Dermis blood vessel endothelial cell (primary cell): Measurements from ENCODE around the gene PLXDC2. TPM values are rescaled to one million over a fixed set of nuclear protein-coding genes. Genes with fewer than 3 reads are reported as not detected.

Experiments used
- DNase-seq: peaks from one replicate; pipeline ENCODE4 v3.0.0; 2010
- total RNA-seq: library from RNA; depleted of rRNA; stranded (reverse); fragments of >200 nt; gene quantifications from 2 replicates; pipeline ENCODE4 v1.2.3, GENCODE V29; 2014

The PLXDC2 gene
- total RNA-seq, 1 donor from 2014 or later, result 2.7 TPM

- no peak for DNase-seq
These were observed 130.0 kb downstream of the PLXDC2 start for GRCh38 chr10:19946245-19946644.

DNA sequence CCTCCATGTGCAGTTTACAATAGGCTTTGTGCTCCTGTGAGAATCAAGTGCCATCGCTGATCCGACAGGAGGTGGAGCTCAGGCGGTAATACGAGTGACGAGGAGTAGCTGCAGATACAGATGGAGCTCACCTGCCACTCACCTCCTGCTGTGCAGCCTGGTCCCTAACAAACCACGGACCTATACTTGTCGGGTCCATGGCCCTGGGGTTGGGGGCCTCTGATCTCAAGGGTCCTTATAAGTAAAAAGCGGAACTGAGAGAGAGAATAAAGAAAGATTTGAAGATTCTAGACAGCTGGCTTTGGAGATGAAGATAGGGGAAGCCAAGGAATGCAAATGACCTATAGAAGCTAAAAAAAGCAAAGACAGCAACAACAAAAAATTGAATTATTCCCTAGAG lies 130.6 kb downstream of the PLXDC2 start:
- DNase-seq, result no peak

GRCh38 chr10:19947215-19947614 lies 131.0 kb downstream of the PLXDC2 start:
- no peak for DNase-seq

DNA sequence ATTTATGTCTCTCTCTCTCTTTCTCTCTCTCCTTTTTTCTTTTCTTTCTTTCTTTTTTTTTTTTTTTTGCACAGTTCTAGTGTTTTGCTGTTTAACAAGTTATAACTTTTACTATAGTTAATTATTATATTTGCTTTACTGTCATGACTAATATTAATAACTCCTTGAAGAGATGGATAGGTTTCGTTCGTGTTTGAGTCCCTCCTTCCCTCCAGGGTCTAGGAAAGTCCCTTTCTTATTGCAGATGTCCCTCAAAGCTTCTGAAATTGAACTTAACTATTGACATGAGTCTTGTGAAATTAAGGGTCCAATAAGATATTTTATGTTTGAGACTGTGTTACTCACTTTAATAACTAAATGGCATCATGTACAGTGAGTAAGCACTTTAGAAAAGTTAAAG lies 131.4 kb downstream of the PLXDC2 start:
- no peak for DNase-seq

- DNase-seq, result no peak
These were observed 136.2 kb downstream of the PLXDC2 start for GRCh38 chr10:19952224-19953010.

DNA sequence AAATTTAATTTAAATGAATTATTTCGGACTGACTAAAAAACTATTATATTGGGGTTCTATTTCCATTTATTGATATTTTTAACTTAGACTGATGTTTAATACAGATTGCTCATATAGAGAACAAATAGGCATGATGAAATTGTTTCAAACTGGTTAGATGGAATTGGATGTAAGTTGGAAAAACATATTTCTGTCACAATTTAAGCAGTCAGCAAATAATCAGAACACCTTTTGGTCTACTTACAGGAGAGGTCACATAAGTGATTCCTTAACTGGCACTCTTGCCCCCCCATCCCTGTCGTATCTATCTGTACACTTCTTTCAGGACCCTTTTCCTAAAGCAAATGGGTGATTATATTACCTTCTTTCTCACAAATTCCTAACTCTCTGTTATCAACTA lies 138.4 kb downstream of the PLXDC2 start:
- DNase-seq, result no peak

- no peak for DNase-seq
These were observed 140.3 kb downstream of the PLXDC2 start for GRCh38 chr10:19956516-19957032.

DNA sequence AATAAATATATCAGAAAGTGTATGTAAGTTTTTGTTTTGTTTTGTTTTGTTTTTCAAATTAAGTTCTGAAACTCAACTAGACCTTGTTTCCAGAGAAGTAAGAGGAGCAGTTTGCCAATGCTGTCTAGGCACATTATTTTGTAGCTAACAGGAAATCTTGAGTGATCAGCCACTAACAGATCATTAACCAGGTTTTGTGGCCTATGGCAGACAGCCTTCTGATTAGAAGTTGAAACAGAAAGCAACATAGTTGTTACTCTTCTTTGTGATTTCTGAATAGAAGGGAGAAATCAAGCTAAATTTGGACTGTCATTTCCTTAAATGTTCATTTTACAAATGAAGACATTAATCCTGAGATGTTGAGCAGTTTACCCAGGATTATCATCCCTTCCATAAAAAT lies 142.6 kb downstream of the PLXDC2 start:
- no peak for DNase-seq

DNA sequence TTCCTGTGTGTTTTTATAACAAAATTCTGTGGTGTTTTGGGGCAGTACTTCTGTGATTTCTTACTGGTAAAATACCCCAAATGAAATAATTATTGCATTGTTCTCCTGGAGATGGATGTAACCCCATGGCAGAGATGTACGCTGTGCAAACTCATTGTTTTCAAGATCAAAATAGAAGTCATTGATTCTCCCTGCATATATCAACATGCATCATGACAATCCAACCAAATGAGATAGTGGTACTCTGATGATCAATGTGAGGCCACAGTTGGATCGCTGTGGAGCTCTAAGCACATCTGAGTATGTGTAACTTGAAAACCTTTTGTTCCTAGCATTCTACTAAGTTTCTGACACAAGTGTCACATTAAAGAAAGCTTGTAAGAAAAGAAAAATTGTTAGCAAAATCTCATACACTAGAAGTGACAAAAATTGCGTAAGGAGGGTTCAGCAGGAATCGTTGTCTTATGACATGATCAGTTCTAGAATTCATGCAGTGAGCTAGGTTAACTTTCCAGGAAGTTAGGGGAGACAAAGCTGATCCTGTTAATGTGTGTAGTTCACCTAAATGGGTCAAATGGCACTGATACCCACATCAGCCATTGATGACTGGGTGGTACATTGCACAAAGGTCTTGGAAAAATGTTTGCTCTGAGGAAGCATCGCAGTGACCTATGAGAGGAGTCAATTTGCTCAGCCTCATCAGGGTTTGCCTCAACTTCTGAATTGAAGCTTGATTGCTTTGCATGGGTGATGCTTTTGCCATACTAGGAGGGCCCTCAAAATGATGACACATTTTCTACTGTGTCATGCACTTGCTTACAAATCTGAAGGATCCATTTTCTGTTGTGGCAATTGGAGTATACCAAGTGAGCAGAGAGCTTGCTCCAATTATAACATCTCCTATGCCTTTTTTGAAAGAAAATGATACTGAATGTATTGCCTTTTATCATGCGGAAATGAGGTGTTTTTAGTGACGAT lies 145.1 kb downstream of the PLXDC2 start:
- no peak for DNase-seq

DNA sequence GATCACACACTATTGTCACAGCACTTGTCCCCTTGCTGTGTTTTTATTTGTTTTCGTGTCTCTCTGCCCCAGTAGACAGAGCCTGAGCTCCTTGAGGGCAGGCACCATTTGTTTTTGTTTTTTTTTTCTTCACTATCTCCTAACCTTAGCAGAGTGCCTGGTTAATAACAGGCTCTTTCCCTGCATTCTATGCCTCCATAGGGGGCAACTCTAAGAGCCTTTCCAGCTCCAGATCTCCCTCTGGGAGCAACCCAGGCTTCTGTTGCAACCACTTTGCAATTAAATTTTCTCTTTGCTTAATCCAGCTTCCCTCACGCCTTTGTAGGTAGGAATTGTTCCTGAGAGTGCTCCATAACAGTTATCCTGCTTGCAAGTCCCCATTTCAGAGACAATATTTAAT lies 148.4 kb downstream of the PLXDC2 start:
- DNase-seq, result no peak

DNA sequence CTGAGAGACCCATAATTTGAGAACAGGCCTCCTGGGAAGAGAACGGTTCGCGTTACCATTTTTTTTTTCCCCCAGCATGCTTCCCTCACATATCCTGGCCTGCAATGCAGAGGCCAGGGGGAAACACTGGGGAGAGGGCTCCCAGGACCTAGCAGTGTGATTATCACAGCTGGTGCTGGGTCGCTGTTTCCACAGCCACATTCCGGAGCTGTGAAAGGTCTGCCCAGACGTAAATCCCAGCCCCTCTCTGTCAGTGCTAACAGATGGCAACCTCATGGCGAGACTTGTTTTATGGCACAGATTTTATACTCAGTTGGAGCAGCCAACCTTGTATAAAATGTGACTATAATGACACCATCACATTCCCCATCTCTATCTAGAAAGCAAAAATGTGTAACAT lies 150.5 kb downstream of the PLXDC2 start:
- no peak for DNase-seq

- DNase-seq, result no peak
These were observed 151.7 kb downstream of the PLXDC2 start for GRCh38 chr10:19967981-19968380.

DNA sequence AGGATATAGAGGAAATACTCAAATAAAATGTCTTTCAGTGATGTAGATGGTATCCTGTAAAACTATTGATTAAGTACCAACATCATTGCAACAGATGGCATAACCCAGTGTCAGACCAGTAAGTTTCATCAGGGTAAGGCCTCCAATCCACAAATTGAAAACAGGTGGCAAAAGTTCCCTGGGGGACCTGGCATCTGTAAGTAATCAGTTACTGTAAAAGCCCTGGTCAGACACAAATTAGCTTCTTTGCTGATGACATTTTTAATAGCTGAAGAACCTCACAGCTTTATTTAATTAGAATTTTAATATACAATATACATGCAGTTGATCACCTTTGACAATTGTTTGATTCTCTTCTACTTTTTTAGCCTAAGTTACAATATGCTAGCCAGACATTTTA lies 152.5 kb downstream of the PLXDC2 start:
- no peak for DNase-seq

- no peak for DNase-seq
These were observed 154.0 kb downstream of the PLXDC2 start for GRCh38 chr10:19970256-19970655.

GRCh38 chr10:19970717-19971116 lies 154.5 kb downstream of the PLXDC2 start:
- no peak for DNase-seq

GRCh38 chr10:19971343-19972052 lies 155.3 kb downstream of the PLXDC2 start:
- no peak for DNase-seq

DNA sequence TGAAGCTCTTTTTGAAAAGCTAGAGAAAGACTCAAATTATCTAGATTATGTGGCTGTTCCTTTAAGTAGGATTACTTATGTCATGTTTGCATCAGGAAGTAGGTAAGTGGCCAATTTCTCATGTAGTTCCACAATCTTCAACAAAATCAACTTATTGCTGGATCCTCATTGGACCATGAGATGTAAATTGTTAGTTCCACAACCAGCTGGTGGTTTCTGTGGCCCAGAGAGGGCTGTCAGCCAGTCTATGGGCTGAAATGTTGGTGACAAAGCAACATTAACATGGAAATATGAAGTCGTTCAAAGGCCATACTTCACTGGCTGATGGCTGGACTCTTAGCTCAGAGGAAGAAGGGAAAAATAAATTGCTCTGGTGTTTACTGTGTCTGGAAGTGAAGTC lies 157.9 kb downstream of the PLXDC2 start:
- no peak for DNase-seq

DNA sequence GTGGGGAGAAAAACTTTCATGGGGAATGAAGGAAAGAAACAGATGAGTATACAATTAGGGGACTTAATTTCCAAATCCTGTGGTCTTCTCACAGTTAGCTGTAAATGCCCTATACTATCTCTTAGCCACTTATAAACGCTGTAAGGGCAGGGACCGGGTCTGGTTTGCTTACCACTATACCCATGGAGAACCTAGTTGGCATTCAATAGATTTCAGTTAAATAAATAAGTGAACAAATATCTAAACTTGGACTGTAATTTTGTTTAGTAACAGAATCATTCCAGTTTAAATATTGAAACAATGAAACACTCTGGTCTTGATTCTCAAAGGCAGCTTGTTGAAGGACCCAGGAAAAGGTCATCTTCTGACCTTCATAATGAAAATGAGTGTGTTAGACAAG lies 158.3 kb downstream of the PLXDC2 start:
- no peak for DNase-seq

DNA sequence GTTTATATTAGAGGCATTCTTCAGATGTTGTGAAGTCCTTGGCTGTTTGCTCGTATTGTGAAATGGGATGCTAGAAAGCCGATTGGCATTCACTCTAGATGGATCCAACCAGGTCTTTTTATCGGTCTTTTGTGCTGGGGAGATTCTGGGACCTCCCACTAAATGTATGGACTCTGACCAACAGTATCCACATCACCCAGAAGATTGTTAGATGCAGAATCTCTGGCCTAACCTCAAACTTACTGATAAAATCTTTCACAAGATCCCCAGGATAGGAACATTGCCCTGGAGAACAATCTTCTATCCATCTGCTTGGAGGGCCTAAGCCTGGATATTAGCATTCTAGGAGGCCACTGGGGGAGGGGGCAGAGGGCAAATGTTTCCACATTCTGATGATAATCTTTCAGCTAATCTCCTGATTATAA lies 160.9 kb downstream of the PLXDC2 start:
- no peak for DNase-seq

GRCh38 chr10:19979628-19980027 lies 163.4 kb downstream of the PLXDC2 start:
- DNase-seq, result no peak

DNA sequence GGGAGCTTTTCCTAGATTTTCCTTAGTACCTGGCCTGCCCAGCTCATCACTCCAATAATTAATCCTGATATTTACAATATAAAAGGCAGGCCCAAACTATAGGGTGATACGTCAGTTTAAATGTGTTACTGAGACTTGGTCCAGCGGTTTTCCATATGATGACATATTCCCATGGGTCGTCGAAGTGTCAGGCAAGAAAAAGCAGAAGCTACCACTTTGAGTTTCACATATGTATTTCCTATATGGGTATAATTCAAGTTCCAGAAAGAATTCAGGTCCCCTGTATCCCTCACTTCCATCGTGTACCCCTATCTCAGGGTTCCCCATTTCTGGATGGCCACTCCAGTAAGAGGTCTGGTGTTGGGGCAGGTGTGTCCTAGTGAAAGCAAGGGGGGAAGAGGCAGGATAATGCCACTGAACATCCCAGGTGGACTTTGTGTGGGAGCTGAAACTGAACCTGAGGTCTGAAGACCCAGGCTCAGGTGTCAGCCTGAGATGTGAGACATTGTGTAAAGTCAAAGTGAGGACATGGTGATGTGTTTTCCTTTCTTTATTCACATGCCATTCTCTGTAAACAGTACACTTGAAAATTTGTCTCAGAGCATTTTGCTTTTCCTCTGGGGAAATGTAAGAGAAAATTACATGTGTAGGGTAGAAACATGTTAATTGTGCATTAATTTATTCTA lies 167.8 kb downstream of the PLXDC2 start:
- DNase-seq, result no peak

GRCh38 chr10:19985745-19986144 lies 169.5 kb downstream of the PLXDC2 start:
- DNase-seq, result no peak
